ENCODE measurements around the gene SIRT5.
A peak's percentile ranks its signal among the peaks of the same experiment; 100 is the strongest.

The SIRT5 gene

DNA sequence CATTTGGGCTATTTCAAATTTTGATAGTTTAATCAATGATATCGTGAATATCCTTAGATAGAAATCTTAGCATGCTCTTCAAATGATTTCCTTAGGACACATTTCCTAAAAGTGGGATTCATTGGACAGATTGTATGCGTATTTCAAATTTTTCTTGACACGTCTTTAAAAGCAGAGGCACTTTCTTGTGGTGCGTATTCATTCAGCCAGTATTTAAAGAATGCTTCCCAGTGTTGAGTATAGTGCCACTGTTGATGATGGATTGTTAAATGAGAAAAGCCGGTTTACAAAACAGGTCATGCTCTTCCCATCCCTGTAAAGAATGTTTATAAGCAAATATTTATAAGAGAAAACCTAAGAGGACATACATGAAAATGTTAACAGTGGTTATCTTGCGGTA lies 25.6 kb downstream of the SIRT5 start:
- no peaks in the 10 kb centered on the region for H3K4me1 ChIP-seq (ENCODE audit: control insufficient read depth in 1 of 2, insufficient read depth in 2 of 2, low read length in 2 of 2)
- peak in 1 of 2 donors; percentile 53 for DNase-seq
- H2BK12ac ChIP-seq (ENCODE audit: low read length): no peak overlapping the region
- H3K9ac ChIP-seq (ENCODE audit: low read length): no peak overlapping the region
- no peak overlapping the region for H3K23ac ChIP-seq (ENCODE audit: low read length)
- H2BK120ac ChIP-seq (ENCODE audit: insufficient read depth, low read length, poor library complexity): no peak overlapping the region
- no peak overlapping the region for H3K27ac ChIP-seq (ENCODE audit: low read depth, low read length)
- no CpG with 5 or more reads among the region's 6 CpGs for WGBS (ENCODE audit: extremely low coverage, insufficient coverage, insufficient read length)
- H4K8ac ChIP-seq (ENCODE audit: low read depth, low read length): no peak overlapping the region
- H2AK5ac ChIP-seq (ENCODE audit: low read length): no peak overlapping the region
- no peaks in the 10 kb centered on the region for H3K79me1 ChIP-seq (ENCODE audit: low read length)
- H3K36me3 ChIP-seq (ENCODE audit: control insufficient read depth in 1 of 2, insufficient read depth in 2 of 2, low read length in 2 of 2): peaks cover 9 to 13% of the 10 kb centered on the region in 2 experiments
- H3K4me3 ChIP-seq (ENCODE audit: low read depth, low read length): no peak overlapping the region
- no peaks in the 10 kb centered on the region for H3K79me2 ChIP-seq (ENCODE audit: control insufficient read depth, insufficient read depth, low read length, poor library complexity)
- H3K18ac ChIP-seq (ENCODE audit: low read length): no peak overlapping the region
- no peak overlapping the region for H2BK5ac ChIP-seq (ENCODE audit: low read depth, low read length, poor library complexity)
- H4K12ac ChIP-seq (ENCODE audit: low read depth, low read length): no peak overlapping the region
- no peak overlapping the region for H3K4me2 ChIP-seq (ENCODE audit: low read length)
- no peaks in the 10 kb centered on the region for H3K9me3 ChIP-seq (ENCODE audit: insufficient read depth, low read depth, low read length)
- H3K14ac ChIP-seq (ENCODE audit: low read length): no peak overlapping the region
- no peak overlapping the region for H4K91ac ChIP-seq (ENCODE audit: low read depth, low read length)
- no peak overlapping the region for H2AFZ ChIP-seq (ENCODE audit: insufficient read depth, low read length, poor library complexity)
- no peak overlapping the region for H3K4ac ChIP-seq (ENCODE audit: low read depth, low read length)
- H3K27me3 ChIP-seq (ENCODE audit: insufficient read depth, low read length): no peaks in the 10 kb centered on the region

DNA sequence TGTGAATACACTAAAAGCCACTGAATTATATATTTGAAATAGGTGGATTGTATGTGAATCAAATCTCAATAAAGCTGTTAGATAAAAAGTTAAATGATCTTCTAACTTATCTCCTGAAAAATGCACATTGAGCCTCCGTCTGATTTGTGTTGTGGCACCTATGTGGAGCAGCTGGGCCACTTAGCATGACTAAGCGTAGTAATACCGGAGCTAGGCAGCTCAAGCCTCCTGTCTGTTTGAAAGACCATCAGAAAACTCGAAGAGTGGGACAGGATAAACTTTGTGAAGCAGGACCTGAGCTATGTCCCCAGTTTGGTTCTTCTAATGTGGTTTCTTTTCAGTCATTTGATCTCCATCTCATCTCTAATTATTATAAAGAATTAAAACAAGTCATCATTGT lies 29.7 kb downstream of the SIRT5 start:
- H2BK120ac ChIP-seq (ENCODE audit: insufficient read depth, low read length, poor library complexity): no peak overlapping the region
- no peaks in the 10 kb centered on the region for H3K9me3 ChIP-seq (ENCODE audit: insufficient read depth, low read depth, low read length)
- no peak overlapping the region for H3K18ac ChIP-seq (ENCODE audit: low read length)
- H3K79me2 ChIP-seq (ENCODE audit: control insufficient read depth, insufficient read depth, low read length, poor library complexity): no peaks in the 10 kb centered on the region
- no peak for DNase-seq
- H3K4ac ChIP-seq (ENCODE audit: low read depth, low read length): no peak overlapping the region
- no peak overlapping the region for H2AFZ ChIP-seq (ENCODE audit: insufficient read depth, low read length, poor library complexity)
- H3K23ac ChIP-seq (ENCODE audit: low read length): no peak overlapping the region
- no peak overlapping the region for H3K4me3 ChIP-seq (ENCODE audit: low read depth, low read length)
- H2BK5ac ChIP-seq (ENCODE audit: low read depth, low read length, poor library complexity): no peak overlapping the region
- no peak overlapping the region for H3K9ac ChIP-seq (ENCODE audit: low read length)
- H3K4me1 ChIP-seq (ENCODE audit: control insufficient read depth in 1 of 2, insufficient read depth in 2 of 2, low read length in 2 of 2): no peaks in the 10 kb centered on the region
- H3K27me3 ChIP-seq (ENCODE audit: insufficient read depth, low read length): no peaks in the 10 kb centered on the region
- H3K4me2 ChIP-seq (ENCODE audit: low read length): no peak overlapping the region
- H3K36me3 ChIP-seq (ENCODE audit: control insufficient read depth in 1 of 2, insufficient read depth in 2 of 2, low read length in 2 of 2): peaks cover 0 to 4% of the 10 kb centered on the region in 2 experiments
- no peak overlapping the region for H2BK12ac ChIP-seq (ENCODE audit: low read length)
- H4K8ac ChIP-seq (ENCODE audit: low read depth, low read length): no peak overlapping the region
- H4K12ac ChIP-seq (ENCODE audit: low read depth, low read length): no peak overlapping the region
- H3K79me1 ChIP-seq (ENCODE audit: low read length): no peaks in the 10 kb centered on the region
- H3K27ac ChIP-seq (ENCODE audit: low read depth, low read length): no peak overlapping the region
- H4K91ac ChIP-seq (ENCODE audit: low read depth, low read length): no peak overlapping the region
- no peak overlapping the region for H3K14ac ChIP-seq (ENCODE audit: low read length)
- no CpG with 5 or more reads among the region's 4 CpGs for WGBS (ENCODE audit: extremely low coverage, insufficient coverage, insufficient read length)
- no peak overlapping the region for H2AK5ac ChIP-seq (ENCODE audit: low read length)

DNA sequence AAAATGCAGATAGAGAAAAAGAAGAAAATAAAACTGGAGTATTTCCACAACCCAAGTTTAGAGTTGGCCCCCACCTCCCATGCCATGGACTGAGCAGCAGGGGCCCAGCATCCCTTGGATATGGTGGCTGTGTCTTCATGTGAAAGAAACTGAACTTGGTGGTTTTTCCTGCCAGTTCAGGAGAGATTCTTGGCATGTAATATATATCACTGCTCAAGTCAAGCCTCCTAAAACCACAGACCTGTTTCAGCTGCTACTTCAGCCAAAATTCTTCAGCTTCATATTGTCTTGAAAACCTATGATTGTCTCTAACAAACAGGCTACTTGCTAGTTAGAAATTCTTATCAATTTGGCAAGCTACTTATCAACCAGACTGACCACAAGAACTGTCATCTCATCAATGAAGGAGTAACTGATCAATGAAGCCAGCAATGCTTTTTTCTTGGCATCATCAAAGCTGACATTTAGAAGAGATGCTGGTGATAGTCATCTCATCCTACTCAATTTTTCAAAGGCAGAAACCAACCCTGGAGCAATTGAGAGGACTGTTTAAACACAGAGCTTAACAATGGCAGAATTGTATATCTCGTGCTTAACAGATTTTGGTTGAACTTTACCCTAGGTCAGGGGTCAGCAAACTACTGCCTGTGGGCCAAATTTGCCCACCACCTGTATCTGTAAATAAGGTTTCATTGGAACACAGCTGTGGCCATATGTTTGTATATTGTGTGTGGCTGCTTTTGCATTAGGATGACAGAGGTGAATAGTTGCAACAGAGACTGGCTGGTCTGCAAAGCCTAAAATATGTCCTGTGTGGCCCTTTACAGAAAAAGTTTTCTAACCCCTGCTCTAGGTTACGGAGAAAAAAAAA lies 30.4 kb downstream of the SIRT5 start:
- Histone ChIP-seq H3K4me2 (ENCODE audit: low read length) (no peak overlapping the region), H3K23ac (ENCODE audit: low read length) (no peak overlapping the region), H3K18ac (ENCODE audit: low read length) (no peak overlapping the region), H2AFZ (ENCODE audit: insufficient read depth, low read length, poor library complexity) (no peak overlapping the region), H3K4ac (ENCODE audit: low read depth, low read length) (no peak overlapping the region), H3K27me3 (ENCODE audit: insufficient read depth, low read length) (no peaks in the 10 kb centered on the region), H4K91ac (ENCODE audit: low read depth, low read length) (no peak overlapping the region), H3K79me1 (ENCODE audit: low read length) (no peaks in the 10 kb centered on the region), H3K9me3 (ENCODE audit: insufficient read depth, low read depth, low read length) (no peaks in the 10 kb centered on the region), H3K4me1 (ENCODE audit: control insufficient read depth in 1 of 2, insufficient read depth in 2 of 2, low read length in 2 of 2) (no peaks in the 10 kb centered on the region), H3K4me3 (ENCODE audit: low read depth, low read length) (no peak overlapping the region), H2BK5ac (ENCODE audit: low read depth, low read length, poor library complexity) (no peak overlapping the region), H4K8ac (ENCODE audit: low read depth, low read length) (no peak overlapping the region), H3K9ac (ENCODE audit: low read length) (no peak overlapping the region), H2BK120ac (ENCODE audit: insufficient read depth, low read length, poor library complexity) (no peak overlapping the region), H3K27ac (ENCODE audit: low read depth, low read length) (no peak overlapping the region), H2AK5ac (ENCODE audit: low read length) (no peak overlapping the region), H3K79me2 (ENCODE audit: control insufficient read depth, insufficient read depth, low read length, poor library complexity) (no peaks in the 10 kb centered on the region), H4K12ac (ENCODE audit: low read depth, low read length) (no peak overlapping the region), H3K36me3 (ENCODE audit: control insufficient read depth in 1 of 2, insufficient read depth in 2 of 2, low read length in 2 of 2) (peaks cover 0 to 4% of the 10 kb centered on the region in 2 experiments), H2BK12ac (ENCODE audit: low read length) (no peak overlapping the region), H3K14ac (ENCODE audit: low read length) (no peak overlapping the region)
- WGBS (ENCODE audit: extremely low coverage, insufficient coverage, insufficient read length): no CpG with 5 or more reads among the region's 2 CpGs
- no peak for DNase-seq

DNA sequence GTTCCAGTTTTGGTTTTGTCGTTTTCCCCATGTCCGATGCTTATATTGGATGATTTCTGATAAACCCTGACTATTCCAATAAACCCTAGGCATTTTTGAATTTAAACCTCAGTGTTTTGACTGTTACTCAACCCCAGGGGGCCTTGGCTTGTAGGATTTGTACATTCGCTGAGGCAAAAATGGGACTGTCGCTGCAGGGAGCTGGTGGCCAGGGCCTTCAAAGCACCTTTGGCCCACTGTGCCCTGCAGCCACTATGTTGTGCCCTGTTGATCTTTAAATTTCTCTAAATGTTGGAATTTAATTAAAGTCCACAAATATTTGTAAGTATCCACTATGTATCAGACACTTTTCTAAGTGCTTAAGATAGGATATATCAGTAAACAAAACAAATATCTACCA lies 31.2 kb downstream of the SIRT5 start:
- H4K91ac ChIP-seq (ENCODE audit: low read depth, low read length): no peak overlapping the region
- no peak overlapping the region for H4K12ac ChIP-seq (ENCODE audit: low read depth, low read length)
- H3K4me3 ChIP-seq (ENCODE audit: low read depth, low read length): no peak overlapping the region
- H3K9ac ChIP-seq (ENCODE audit: low read length): no peak overlapping the region
- no peak overlapping the region for H2BK120ac ChIP-seq (ENCODE audit: insufficient read depth, low read length, poor library complexity)
- no peaks in the 10 kb centered on the region for H3K27me3 ChIP-seq (ENCODE audit: insufficient read depth, low read length)
- H2BK5ac ChIP-seq (ENCODE audit: low read depth, low read length, poor library complexity): no peak overlapping the region
- no peak overlapping the region for H2AK5ac ChIP-seq (ENCODE audit: low read length)
- H2BK12ac ChIP-seq (ENCODE audit: low read length): no peak overlapping the region
- no peaks in the 10 kb centered on the region for H3K79me2 ChIP-seq (ENCODE audit: control insufficient read depth, insufficient read depth, low read length, poor library complexity)
- no peak overlapping the region for H3K18ac ChIP-seq (ENCODE audit: low read length)
- H3K4ac ChIP-seq (ENCODE audit: low read depth, low read length): no peak overlapping the region
- H3K9me3 ChIP-seq (ENCODE audit: insufficient read depth, low read depth, low read length): no peaks in the 10 kb centered on the region
- no peak for DNase-seq
- peaks cover 0 to 3% of the 10 kb centered on the region in 2 experiments for H3K36me3 ChIP-seq (ENCODE audit: control insufficient read depth in 1 of 2, insufficient read depth in 2 of 2, low read length in 2 of 2)
- H3K4me1 ChIP-seq (ENCODE audit: control insufficient read depth in 1 of 2, insufficient read depth in 2 of 2, low read length in 2 of 2): no peaks in the 10 kb centered on the region
- no peaks in the 10 kb centered on the region for H3K79me1 ChIP-seq (ENCODE audit: low read length)
- no CpG with 5 or more reads among the region's 4 CpGs for WGBS (ENCODE audit: extremely low coverage, insufficient coverage, insufficient read length)
- no peak overlapping the region for H2AFZ ChIP-seq (ENCODE audit: insufficient read depth, low read length, poor library complexity)
- no peak overlapping the region for H3K23ac ChIP-seq (ENCODE audit: low read length)
- H4K8ac ChIP-seq (ENCODE audit: low read depth, low read length): no peak overlapping the region
- H3K14ac ChIP-seq (ENCODE audit: low read length): no peak overlapping the region
- no peak overlapping the region for H3K4me2 ChIP-seq (ENCODE audit: low read length)
- H3K27ac ChIP-seq (ENCODE audit: low read depth, low read length): no peak overlapping the region
